Sigmoid colon (tissue), 7 donors: ENCODE data around the gene DUSP7. TPM values are rescaled to one million over a fixed set of nuclear protein-coding genes. Genes with fewer than 3 reads are reported as not detected.
"Not testable (repeated sequence)": the region's sequence is repeated elsewhere in the genome, so short reads cannot be mapped to it uniquely, and the experiment has no call there.

ENCODE experiments used
- DNase-seq: peaks from one replicate; pipeline ENCODE4 v3.0.0-alpha.2; 2019
- H3K27ac ChIP-seq, 4 donors: fragments of 200-600 bp; sonication (generic); one replicate each; pipeline ENCODE4 v1.5.1; 2016 to 2019; ENCODE audit warnings: mild to moderate bottlenecking in 1 of 4
- H3K27me3 ChIP-seq, 3 donors: fragments of 200-600 bp; sonication (generic); one replicate each; pipeline ENCODE4 v1.5.1; 2019; ENCODE audit warnings: mild to moderate bottlenecking in 1 of 3
- H3K36me3 ChIP-seq, 4 donors: fragments of 200-600 bp; sonication (generic); one replicate each; pipeline ENCODE4 v1.5.1; 2016 to 2019
- H3K4me1 ChIP-seq, 4 donors: fragments of 200-600 bp; sonication (generic); one replicate each; pipeline ENCODE4 v1.5.1; 2017 to 2019
- H3K4me3 ChIP-seq, 4 donors: fragments of 200-600 bp; sonication (generic); one replicate each; pipeline ENCODE4 v1.5.1; 2017 to 2019; ENCODE audit warnings: mild to moderate bottlenecking in 2 of 4, moderate library complexity in 1 of 4
- H3K9me3 ChIP-seq, 4 donors: fragments of 200-600 bp in 3 of 4; sonication (generic) in 3 of 4; one replicate each; pipeline versions ENCODE4 v1.5.1 to v1.6.1; 2013 to 2019
- CTCF ChIP-seq, 4 experiments: fragments of 450-650 bp in 3 of 4; fragments of 200-600 bp in 1 of 4; IDR thresholded peaks; one replicate each; pipeline ENCODE4 v1.5.1; 2016 to 2019; ENCODE audit warnings: antibody characterized with exemption in 4 of 4, mild to moderate bottlenecking in 3 of 4, moderate library complexity in 2 of 4
- EP300 ChIP-seq, 4 donors: sonication (generic); formaldehyde crosslinking; IDR thresholded peaks; one replicate each; pipeline ENCODE4 v1.6.1; 2017; ENCODE audit warnings: antibody characterized with exemption in 4 of 4
- POLR2A ChIP-seq, 2 donors: fragments of 450-650 bp; IDR thresholded peaks; one replicate each; pipeline ENCODE4 v1.6.1; 2016; ENCODE audit warnings: antibody characterized with exemption in 2 of 2, mild to moderate bottlenecking in 2 of 2, moderate library complexity in 2 of 2
- POLR2AphosphoS5 ChIP-seq, 4 donors: sonication (generic); formaldehyde crosslinking; IDR thresholded peaks; one replicate each; pipeline ENCODE4 v1.6.1; 2017; ENCODE audit warnings: antibody characterized with exemption in 4 of 4
- whole genome bisulfite sequencing, 2 donors: extraction: QIAGEN DNeasy Blood & Tissue Kit; methylation state at CpG; one replicate each; pipeline ENCODE4 v1.1.7; 2013; 5-methylcytosine and 5-hydroxymethylcytosine counted together
- intact Hi-C: fragments of 100-400 bp; cut with DNase I; formaldehyde crosslinking; loops from one replicate; pipeline ENCODE4 v1.15.1; 2023
- polyA plus RNA-seq, 3 donors: library from polyadenylated mRNA; stranded (reverse); fragments of 200-250 nt; gene quantifications; one replicate each; pipeline ENCODE4 v1.2.3, GENCODE V29; 2013
- total RNA-seq, 4 donors: library from RNA; depleted of rRNA; stranded (reverse); fragments of >200 nt; gene quantifications; one replicate each; pipeline ENCODE4 v1.1.0, GENCODE V29; 2016
- donor health status: healthy with polysubstance abuse.
- donor health status: Bipolar disorder and iron deficiency.
- donor health status: healthy.

Gene DUSP7
- total and polyA plus RNA-seq, 7 donors, result 3.0 to 7.6 (median 6.8) TPM

- no peak for TF ChIP-seq POLR2AphosphoS5 (IDR thresholded peaks at IDR 0.05)
- TF ChIP-seq CTCF (IDR thresholded peaks at IDR 0.05), result no peak
- TF ChIP-seq EP300 (IDR thresholded peaks at IDR 0.05), result no peak
- 93 to 95% methylated on average over 18 of the region's 18 CpGs for WGBS, 2 donors
- intact Hi-C loops, result no loop called here
- Histone ChIP-seq H3K4me1 (peaks cover 0 to 14% (median 4%) of the 10 kb centered on the region in 4 donors), H3K27me3 (no peaks in the 10 kb centered on the region), H3K4me3 (no peak overlapping the region), H3K27ac (no peak overlapping the region), H3K9me3 (no peaks in the 10 kb centered on the region), H3K36me3 (peaks cover 0 to 15% (median 9%) of the 10 kb centered on the region in 4 donors)
- no peak for DNase-seq
These were observed 11.3 kb downstream of the DUSP7 start for GRCh38 chr3:52044869-52045619.

GRCh38 chr3:52043750-52044149, 12.6 kb downstream of the DUSP7 start:
- H3K4me3 ChIP-seq, result no peak overlapping the region
- DNase-seq, result no peak
- H3K27me3 ChIP-seq, result no peaks in the 10 kb centered on the region
- H3K27ac ChIP-seq, result no peak overlapping the region
- no peaks in the 10 kb centered on the region for H3K9me3 ChIP-seq
- intact Hi-C loops, result no loop called here
- no peak for TF ChIP-seq POLR2A (IDR thresholded peaks at IDR 0.05)
- TF ChIP-seq CTCF (IDR thresholded peaks at IDR 0.05), result no peak
- no peak for TF ChIP-seq EP300 (IDR thresholded peaks at IDR 0.05)
- no peak for TF ChIP-seq POLR2AphosphoS5 (IDR thresholded peaks at IDR 0.05)
- 84 to 85% methylated on average over 6 of the region's 6 CpGs for WGBS, 2 donors
- H3K36me3 ChIP-seq, result peaks cover 0 to 6% (median 1%) of the 10 kb centered on the region in 4 donors
- H3K4me1 ChIP-seq, result peaks cover 0 to 14% (median 4%) of the 10 kb centered on the region in 4 donors

- H3K27ac ChIP-seq, H3K4me3 ChIP-seq, intact Hi-C loops, H3K9me3 ChIP-seq, DNase-seq, H3K27me3 ChIP-seq, H3K36me3 ChIP-seq: not testable (repeated sequence)
- peaks cover 0 to 14% (median 4%) of the 10 kb centered on the region in 4 donors for H3K4me1 ChIP-seq
- WGBS, 2 donors, result 91 to 93% methylated on average over 1 of the region's 1 CpG
These were observed 13.3 kb downstream of the DUSP7 start for GRCh38 chr3:52043039-52043438.

- TF ChIP-seq POLR2A (IDR thresholded peaks at IDR 0.05) (no peak), EP300 (IDR thresholded peaks at IDR 0.05) (no peak), POLR2AphosphoS5 (IDR thresholded peaks at IDR 0.05) (no peak), CTCF (IDR thresholded peaks at IDR 0.05) (no peak)
- no peak overlapping the region for H3K27ac ChIP-seq
- H3K4me1 ChIP-seq, result peaks cover 0 to 4% (median 0%) of the 10 kb centered on the region in 4 donors
- H3K27me3 ChIP-seq, result no peaks in the 10 kb centered on the region
- H3K9me3 ChIP-seq, result no peaks in the 10 kb centered on the region
- intact Hi-C loops, result no loop called here
- no peak overlapping the region for H3K4me3 ChIP-seq
- WGBS, 2 donors, result 68 to 79% methylated on average over 10 of the region's 10 CpGs
- DNase-seq, result no peak
- no peaks in the 10 kb centered on the region for H3K36me3 ChIP-seq
These were observed 15.1 kb downstream of the DUSP7 start for GRCh38 chr3:52041118-52041731.

GRCh38 chr3:52040600-52040999, 15.8 kb downstream of the DUSP7 start:
- H3K27ac ChIP-seq, result no peak overlapping the region
- no peak overlapping the region for H3K4me3 ChIP-seq
- H3K9me3 ChIP-seq, result no peaks in the 10 kb centered on the region
- DNase-seq, result no peak
- no peaks in the 10 kb centered on the region for H3K27me3 ChIP-seq
- 86 to 87% methylated on average over 8 of the region's 8 CpGs for WGBS, 2 donors
- H3K36me3 ChIP-seq, result no peaks in the 10 kb centered on the region
- no peaks in the 10 kb centered on the region for H3K4me1 ChIP-seq
- TF ChIP-seq EP300 (IDR thresholded peaks at IDR 0.05) (no peak), POLR2A (IDR thresholded peaks at IDR 0.05) (no peak), CTCF (IDR thresholded peaks at IDR 0.05) (no peak)
- intact Hi-C loops, result no loop called here
